DMS 273 treated with DMSO at 0.1 percent for 48 hours (cell line): ENCODE results near the gene SLC26A11.
"Not testable (repeated sequence)": the region's sequence is repeated elsewhere in the genome, so short reads cannot be mapped to it uniquely, and the experiment has no call there.

Experiments used
- DNase-seq: peaks from one replicate; lab custom pipeline; 2025; lab: John Stamatoyannopoulos, UW

Gene SLC26A11

GRCh38 chr17:80244871-80245509, 24.8 kb downstream of the SLC26A11 start:
- no peak for DNase-seq

DNA sequence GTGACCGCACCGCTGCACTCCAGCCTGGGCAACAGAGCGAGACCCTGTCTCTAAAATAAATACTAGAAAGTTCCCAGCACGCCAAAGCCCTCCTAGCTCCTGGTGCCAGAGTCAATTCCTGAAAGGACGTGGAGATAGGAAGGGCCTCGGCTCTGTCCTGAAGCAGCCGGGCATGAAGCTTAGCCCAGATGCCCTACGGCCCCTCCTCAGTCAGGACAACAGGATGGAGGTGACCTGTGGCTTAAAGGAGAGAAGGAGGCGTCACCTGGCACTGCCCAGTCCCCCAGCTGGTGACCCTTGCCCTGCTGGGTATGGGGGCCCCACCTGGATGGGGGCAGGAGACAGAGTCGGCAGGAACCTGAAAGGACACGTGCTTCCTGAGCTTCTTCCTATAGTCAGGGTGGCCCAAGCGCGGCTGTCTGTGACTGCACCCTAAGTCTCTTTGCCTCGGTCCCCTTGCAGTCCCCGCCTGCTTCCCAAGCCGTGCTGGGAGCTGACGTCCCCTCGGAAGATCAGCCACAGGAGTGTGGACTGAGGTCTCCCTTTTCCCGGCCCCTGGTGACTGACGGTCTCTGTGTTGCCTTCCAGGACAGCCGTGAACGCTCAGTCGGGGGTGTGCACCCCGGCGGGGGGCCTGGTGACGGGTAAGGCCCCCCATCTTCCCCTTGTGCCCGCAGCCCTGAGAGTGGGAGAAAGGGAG, 25.5 kb downstream of the SLC26A11 start:
- no peak for DNase-seq

- DNase-seq = no peak
Observed at GRCh38 chr17:80246266-80246681, 26.0 kb downstream of the SLC26A11 start.

DNA sequence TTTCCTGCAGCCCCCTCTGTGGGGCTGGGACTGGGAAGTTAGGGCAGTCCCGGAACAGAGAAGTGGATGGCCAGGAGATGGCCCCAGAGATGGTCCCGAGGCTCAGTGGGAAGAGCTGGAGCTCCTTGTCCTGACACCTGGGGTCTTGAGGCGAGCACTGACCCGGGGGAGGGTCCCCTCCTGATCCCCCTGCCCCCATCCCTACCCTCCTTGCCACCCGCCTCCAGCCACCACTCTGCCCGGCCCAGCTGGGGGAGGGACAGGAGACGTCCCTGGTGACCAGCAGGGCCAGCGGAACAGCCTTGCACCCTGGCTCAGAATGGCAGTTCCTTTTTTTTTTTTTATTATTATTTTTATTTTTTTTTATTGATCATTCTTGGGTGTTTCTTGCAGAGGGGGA, 26.5 kb downstream of the SLC26A11 start:
- no peak for DNase-seq

- no peak for DNase-seq
Observed at GRCh38 chr17:80247561-80247960, 27.3 kb downstream of the SLC26A11 start.

DNA sequence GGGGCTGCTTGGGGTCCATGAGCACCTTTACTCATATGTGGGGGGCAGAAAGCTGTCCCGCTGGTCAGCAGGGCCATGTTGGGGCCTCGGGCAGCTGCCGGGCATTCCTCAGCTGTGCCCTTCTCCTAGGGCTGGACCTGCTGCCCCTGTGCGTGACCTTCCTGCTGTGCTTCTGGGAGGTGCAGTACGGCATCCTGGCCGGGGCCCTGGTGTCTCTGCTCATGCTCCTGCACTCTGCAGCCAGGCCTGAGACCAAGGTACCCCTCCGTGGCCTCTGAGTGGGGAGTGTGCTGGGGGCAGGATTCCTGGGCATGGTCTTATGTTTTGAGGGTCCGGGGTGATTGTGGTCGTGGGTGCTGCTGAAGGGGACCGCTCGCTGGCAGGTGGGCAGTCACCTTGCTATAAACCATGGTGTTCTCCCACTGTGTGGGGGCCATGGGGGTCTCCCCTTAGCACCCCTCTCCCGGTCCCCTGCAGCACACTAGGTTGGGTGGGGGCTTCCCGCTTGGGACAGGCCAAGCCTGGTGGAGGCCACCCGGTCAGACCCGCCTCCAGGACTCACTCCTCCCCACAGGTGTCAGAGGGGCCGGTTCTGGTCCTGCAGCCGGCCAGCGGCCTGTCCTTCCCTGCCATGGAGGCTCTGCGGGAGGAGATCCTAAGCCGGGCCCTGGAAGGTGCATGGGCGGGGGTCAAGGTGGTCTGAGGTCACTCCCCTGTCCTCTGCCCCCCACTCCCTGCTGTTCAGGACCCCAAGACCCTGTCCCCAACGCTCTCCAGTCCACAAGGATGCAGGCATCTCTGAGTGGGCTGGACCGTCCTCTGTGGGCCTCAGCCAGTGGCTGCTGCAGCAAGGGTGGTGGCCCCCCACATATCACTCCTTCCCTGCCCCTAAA, 28.0 kb downstream of the SLC26A11 start:
- no peak for DNase-seq

GRCh38 chr17:80248894-80249710, 28.9 kb downstream of the SLC26A11 start:
- no peak for DNase-seq

GRCh38 chr17:80251966-80252365, 31.7 kb downstream of the SLC26A11 start:
- DNase-seq = no peak

DNA sequence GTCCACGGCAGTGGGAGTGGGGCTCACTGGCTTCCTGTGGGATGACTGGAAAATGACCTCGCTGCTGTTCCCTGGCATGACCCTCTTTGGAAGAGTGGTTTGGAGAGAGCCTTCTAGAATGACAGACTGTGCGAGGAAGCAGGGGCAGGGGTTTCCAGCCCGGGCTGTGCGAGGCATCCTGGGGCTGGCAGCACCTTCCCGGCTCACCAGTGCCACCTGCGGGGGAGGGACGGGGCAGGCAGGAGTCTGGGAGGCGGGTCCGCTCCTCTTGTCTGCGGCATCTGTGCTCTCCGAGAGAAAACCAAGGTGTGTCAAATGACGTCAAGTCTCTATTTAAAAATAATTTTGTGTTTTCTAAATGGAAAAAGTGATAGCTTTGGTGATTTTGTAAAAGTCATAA, 32.6 kb downstream of the SLC26A11 start:
- peak; percentile 38 for DNase-seq

- DNase-seq = no peak
Observed at GRCh38 chr17:80253631-80254395, 33.6 kb downstream of the SLC26A11 start.

GRCh38 chr17:80254396-80255251, 34.4 kb downstream of the SLC26A11 start:
- no peak for DNase-seq

- no peak for DNase-seq
Observed at GRCh38 chr17:80256034-80256350, 35.8 kb downstream of the SLC26A11 start.

DNA sequence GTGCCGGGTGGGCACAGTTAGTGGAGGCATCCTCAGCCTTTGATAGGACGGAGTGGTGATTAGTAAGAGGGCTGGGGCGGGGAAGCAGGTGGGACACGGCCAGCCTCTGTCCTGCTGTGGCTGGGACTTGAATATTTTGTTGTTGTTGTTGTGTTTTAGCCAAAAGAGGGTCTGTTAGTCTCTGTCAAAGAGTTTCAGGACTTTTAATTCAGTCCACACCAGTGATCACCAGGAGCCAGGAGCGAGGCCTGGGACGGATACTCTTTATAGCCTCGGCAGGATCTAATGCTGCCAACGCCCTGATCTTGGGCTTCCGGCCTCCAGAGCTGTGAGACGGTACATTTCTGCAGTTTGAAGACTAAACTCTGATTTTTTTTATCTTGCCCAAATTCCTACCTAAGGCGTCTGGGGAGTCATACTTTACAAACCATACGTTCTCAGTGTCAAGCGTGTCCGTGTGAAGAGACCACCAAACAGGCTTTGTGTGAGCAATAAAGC, 37.5 kb downstream of the SLC26A11 start:
- no peak for DNase-seq

- DNase-seq = not testable (repeated sequence)
Observed at GRCh38 chr17:80258296-80258695, 38.1 kb downstream of the SLC26A11 start.

DNA sequence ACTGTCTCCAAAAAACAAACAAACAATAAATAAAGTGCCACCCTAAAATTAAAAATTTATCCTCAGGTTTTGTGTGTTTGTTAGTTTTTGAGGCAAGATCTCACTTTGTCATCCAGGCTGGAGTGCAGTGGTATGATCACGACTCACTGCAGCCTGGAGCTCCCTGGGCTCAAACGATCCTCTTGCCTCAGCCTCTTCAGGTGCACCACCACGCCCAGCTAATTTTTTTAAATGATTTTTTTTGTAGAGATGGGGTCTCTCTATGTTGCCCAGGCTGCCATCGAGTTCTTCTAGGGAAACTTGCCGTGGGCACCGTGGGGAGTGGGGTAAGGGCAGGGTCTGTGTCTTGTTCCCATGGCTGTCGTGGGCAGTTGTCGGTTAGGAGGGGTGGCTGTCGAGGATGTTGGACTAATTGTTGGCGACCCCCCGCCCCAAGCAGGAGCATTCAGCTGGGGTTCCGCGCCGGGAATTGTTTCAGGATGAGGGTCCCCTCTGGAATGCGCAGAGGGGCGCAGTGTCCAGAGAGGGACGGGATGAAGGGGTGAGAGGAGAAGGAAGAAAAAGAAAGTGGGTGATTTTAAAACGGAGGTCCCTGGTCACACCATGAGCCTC, 39.3 kb downstream of the SLC26A11 start:
- no peak for DNase-seq

DNA sequence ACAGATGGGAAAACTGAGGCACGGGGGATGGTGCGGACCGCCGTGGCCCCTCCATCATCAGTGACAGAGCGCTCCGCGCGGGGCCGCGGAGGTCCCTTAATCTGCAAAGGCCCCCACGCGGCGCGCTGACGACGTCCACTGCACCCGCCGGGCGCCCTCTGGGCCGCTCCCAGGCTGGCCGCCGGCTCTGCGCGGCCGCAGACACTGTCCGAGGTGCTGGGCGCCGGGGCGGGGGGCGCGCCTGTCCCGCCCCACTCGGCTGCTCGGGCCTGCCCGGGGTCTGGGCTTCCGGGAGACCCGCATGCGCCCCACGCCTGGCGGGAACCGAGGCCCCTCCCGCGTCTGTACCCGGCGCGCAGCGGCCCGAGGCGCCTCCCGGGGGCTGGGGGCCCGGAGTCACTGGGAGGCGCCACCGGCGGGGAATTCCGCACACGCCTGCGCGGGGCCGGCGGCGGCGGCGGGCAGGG, 39.9 kb downstream of the SLC26A11 start:
- DNase-seq = no peak

- no peak for DNase-seq
Observed at GRCh38 chr17:80260791-80261158, 40.5 kb downstream of the SLC26A11 start, which contains the start of gene RNF213. Gene RNF213 (plus strand): TSS chr17:80260852. CDS start chr17:80263682, 2,830 bp downstream.

GRCh38 chr17:80261159-80261894, 41.1 kb downstream of the SLC26A11 start:
- no peak for DNase-seq

DNA sequence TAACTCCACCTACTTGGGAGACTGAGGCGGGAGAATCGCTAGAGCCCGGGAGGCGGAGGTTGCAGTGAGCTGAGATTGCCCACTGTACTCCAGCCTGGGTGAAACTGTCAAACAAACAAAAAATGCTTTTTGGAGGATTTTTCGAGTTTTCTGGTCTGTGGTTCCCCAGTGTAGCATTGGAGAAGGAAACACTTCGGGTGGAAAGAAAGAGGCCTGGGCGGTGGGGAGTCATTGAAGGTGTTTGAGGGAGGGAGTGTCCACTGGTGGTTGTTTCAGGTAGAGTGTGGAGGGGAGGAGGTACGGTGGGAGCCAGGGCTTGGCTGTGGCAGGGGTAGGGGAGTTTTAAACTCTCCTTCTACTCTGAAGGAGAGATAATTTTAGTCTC, 41.7 kb downstream of the SLC26A11 start:
- no peak for DNase-seq
